ENCODE measurements around the gene CCR6. TPM values are rescaled to one million over a fixed set of nuclear protein-coding genes. Genes with fewer than 3 reads are reported as not detected.

Gene CCR6
- total and polyA plus RNA-seq, 10 of the 15 experiments (the other 5 are each of a cell fraction or from before 2014, with no cell fraction given), result 2.2 to 7.6 (median 6.7) TPM

DNA sequence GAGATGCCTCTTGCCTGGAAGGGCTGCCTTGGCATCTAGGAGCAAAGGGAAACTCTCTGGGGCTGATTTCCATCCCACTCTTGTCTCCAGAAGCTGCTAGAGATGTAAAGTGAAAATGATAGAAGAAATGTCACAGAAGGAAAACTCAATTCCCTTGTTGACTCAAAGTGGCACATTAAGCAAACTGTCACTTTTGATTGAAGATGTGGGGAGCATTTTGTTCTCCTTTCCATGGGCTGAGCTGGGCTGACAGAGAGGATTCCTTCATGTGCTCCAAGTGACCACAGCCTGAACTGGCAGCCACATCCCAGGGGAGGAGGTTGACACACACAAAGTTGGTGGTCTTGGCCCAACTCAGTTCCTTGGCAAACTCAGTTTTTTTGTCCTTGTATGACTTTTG is 25.1 kb downstream of the CCR6 start (continued):
- TF ChIP-seq, protein P1, sequence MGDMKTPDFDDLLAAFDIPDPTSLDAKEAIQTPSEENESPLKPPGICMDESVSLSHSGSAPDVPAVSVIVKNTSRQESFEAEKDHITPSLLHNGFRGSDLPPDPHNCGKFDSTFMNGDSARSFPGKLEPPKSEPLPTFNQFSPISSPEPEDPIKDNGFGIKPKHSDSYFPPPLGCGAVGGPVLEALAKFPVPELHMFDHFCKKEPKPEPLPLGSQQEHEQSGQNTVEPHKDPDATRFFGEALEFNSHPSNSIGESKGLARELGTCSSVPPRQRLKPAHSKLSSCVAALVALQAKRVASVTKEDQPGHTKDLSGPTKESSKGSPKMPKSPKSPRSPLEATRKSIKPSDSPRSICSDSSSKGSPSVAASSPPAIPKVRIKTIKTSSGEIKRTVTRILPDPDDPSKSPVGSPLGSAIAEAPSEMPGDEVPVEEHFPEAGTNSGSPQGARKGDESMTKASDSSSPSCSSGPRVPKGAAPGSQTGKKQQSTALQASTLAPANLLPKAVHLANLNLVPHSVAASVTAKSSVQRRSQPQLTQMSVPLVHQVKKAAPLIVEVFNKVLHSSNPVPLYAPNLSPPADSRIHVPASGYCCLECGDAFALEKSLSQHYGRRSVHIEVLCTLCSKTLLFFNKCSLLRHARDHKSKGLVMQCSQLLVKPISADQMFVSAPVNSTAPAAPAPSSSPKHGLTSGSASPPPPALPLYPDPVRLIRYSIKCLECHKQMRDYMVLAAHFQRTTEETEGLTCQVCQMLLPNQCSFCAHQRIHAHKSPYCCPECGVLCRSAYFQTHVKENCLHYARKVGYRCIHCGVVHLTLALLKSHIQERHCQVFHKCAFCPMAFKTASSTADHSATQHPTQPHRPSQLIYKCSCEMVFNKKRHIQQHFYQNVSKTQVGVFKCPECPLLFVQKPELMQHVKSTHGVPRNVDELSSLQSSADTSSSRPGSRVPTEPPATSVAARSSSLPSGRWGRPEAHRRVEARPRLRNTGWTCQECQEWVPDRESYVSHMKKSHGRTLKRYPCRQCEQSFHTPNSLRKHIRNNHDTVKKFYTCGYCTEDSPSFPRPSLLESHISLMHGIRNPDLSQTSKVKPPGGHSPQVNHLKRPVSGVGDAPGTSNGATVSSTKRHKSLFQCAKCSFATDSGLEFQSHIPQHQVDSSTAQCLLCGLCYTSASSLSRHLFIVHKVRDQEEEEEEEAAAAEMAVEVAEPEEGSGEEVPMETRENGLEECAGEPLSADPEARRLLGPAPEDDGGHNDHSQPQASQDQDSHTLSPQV (IDR thresholded peaks at IDR 0.05), result no peak
- TF ChIP-seq POLR2A (IDR thresholded peaks at IDR 0.05; ENCODE audit: low read depth, low read length) (no peak), FOS (IDR thresholded peaks at IDR 0.05; ENCODE audit: borderline replicate concordance, extremely low read depth, insufficient read length) (no peak), MEF2A (IDR thresholded peaks at IDR 0.05; ENCODE audit: insufficient read depth, low read depth, low read length) (no peak), CHD4 (IDR thresholded peaks at IDR 0.05) (no peak)
- TF ChIP-seq, protein P2, sequence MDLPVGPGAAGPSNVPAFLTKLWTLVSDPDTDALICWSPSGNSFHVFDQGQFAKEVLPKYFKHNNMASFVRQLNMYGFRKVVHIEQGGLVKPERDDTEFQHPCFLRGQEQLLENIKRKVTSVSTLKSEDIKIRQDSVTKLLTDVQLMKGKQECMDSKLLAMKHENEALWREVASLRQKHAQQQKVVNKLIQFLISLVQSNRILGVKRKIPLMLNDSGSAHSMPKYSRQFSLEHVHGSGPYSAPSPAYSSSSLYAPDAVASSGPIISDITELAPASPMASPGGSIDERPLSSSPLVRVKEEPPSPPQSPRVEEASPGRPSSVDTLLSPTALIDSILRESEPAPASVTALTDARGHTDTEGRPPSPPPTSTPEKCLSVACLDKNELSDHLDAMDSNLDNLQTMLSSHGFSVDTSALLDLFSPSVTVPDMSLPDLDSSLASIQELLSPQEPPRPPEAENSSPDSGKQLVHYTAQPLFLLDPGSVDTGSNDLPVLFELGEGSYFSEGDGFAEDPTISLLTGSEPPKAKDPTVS (IDR thresholded peaks at IDR 0.05; ENCODE audit: low read depth, low read length), result no peak

DNA sequence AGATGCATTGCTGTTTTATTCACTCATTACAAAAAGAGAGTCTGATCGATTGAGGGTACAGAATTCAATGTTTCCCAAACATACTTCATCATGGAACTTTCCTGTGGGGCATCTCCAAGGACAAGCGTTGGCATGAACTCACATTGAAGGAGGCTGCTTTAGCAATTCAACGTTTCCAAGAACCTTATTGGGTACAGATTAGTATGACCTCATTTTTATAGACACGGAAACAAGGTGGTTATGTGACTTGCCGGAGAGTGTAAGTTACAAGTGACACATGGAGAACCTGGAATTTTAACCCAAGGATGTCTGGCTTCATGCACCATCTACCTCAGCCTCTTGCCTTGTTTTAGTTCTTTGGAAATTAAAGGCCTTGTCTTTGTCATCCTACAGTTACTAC is 26.1 kb downstream of the CCR6 start:
- FAIRE-seq (no peak), DNase-seq (ENCODE audit: low read depth, low spot score) (no peak), ATAC-seq (no peak)
- no peaks in the 10 kb centered on the region for H3K27me3 ChIP-seq (replicated peaks in 1 of 2; ENCODE audit: control insufficient read depth in 2 of 2, insufficient read depth in 2 of 2, low read length in 1 of 2)
- TF ChIP-seq, protein P3, sequence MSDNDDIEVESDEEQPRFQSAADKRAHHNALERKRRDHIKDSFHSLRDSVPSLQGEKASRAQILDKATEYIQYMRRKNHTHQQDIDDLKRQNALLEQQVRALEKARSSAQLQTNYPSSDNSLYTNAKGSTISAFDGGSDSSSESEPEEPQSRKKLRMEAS (IDR thresholded peaks at IDR 0.05; ENCODE audit: low read depth, low read length), result no peak
- no peak for TF ChIP-seq CHD4 (IDR thresholded peaks at IDR 0.05)
- RAD21 ChIA-PET (ENCODE audit: unreplicated experiment), result no interaction called here
- in situ Hi-C loops (cut with MboI) (loop anchor here (25.0 kb wide), 1 partner anchor 137 kb away; no protein-coding TSS in a partner anchor), intact Hi-C loops (cut with micrococcal nuclease; ENCODE audit: unreplicated experiment) (no loop called here)
- WGBS (ENCODE audit: insufficient coverage, insufficient replicate concordance, low lambda C conversion rate, missing lambda C conversion rate), result 89% methylated on average over 5 of the region's 5 CpGs
- 0 out of 3 replicates have a peak, but pooled peaks cover 1% of the 10 kb centered on the region for H3K9me3 ChIP-seq (replicated peaks; ENCODE audit: control insufficient read depth, insufficient read depth, low read length)
- no peak overlapping the region for H2AFZ ChIP-seq (ENCODE audit: control insufficient read depth, low read depth, low read length)
- H3K4me1 ChIP-seq (ENCODE audit: control insufficient read depth, insufficient read depth, low read length), result peaks cover 27% of the 10 kb centered on the region
- BruUV-seq (replicated peaks), result no TSS peak
- H4K20me1 ChIP-seq (ENCODE audit: control insufficient read depth, insufficient read depth), result no peaks in the 10 kb centered on the region
- no peak overlapping the region for H3K9ac ChIP-seq (ENCODE audit: control insufficient read depth, insufficient read depth, low read length)
- H3K27ac ChIP-seq (ENCODE audit: control insufficient read depth, insufficient read depth), result no peak overlapping the region
- no peak overlapping the region for H3K4me3 ChIP-seq
- H3K4me2 ChIP-seq (ENCODE audit: control insufficient read depth, insufficient read depth), result no peak overlapping the region
- SMC1A ChIA-PET (ENCODE audit: uncharacterized antibody, unreplicated experiment), result interaction anchor here (1.0 kb wide), 1 partner anchor 12 kb away, joined by 4 read pairs; no protein-coding TSS in a partner anchor
- POLR2A ChIA-PET, result no interaction called here
- CTCF ChIA-PET, result no interaction called here
- no peaks in the 10 kb centered on the region for H3K79me2 ChIP-seq (ENCODE audit: control insufficient read depth, insufficient read depth, low read length)
- no peaks in the 10 kb centered on the region for H3K36me3 ChIP-seq (ENCODE audit: control insufficient read depth in 2 of 2, insufficient read depth in 2 of 2, low read length in 1 of 2)

Measured in GM12878 (cell line).